Upper lobe of left lung (tissue), 6 donors: ENCODE measurements around the gene ECHS1. TPM values are rescaled to one million over a fixed set of nuclear protein-coding genes. Genes with fewer than 3 reads are reported as not detected.
"Not testable (repeated sequence)": the region's sequence is repeated elsewhere in the genome, so short reads cannot be mapped to it uniquely, and the experiment has no call there.

Experiments
- ATAC-seq, 2 donors: fragments of 200-7000 bp; cut with Tn5 transposase; one replicate each; pipeline ENCODE4 v1.9.1; 2022; ENCODE audit warnings: mild to moderate bottlenecking in 2 of 2, moderate library complexity in 2 of 2; ENCODE audit not compliant: low FRiP score in 2 of 2
- DNase-seq, 2 donors: peaks; one replicate each; pipeline ENCODE4 v3.0.0-alpha.2; 2019 to 2020
- H3K27ac ChIP-seq, 4 donors: fragments of 200-600 bp; sonication (generic); one replicate each; pipeline ENCODE4 v1.5.1; 2016 to 2019
- H3K27me3 ChIP-seq, 4 donors: fragments of 200-600 bp; sonication (generic); one replicate each; pipeline ENCODE4 v1.5.1; 2017 to 2019
- H3K36me3 ChIP-seq, 4 donors: fragments of 200-600 bp; sonication (generic); one replicate each; pipeline ENCODE4 v1.5.1; 2016 to 2019
- H3K4me1 ChIP-seq, 4 donors: fragments of 200-600 bp; sonication (generic); one replicate each; pipeline ENCODE4 v1.5.1; 2018 to 2019
- H3K4me3 ChIP-seq, 4 donors: fragments of 200-600 bp; sonication (generic); one replicate each; pipeline ENCODE4 v1.5.1; 2017 to 2019; ENCODE audit warnings: mild to moderate bottlenecking in 2 of 4, moderate library complexity in 1 of 4
- H3K9me3 ChIP-seq, 4 donors: fragments of 200-600 bp; sonication (generic); one replicate each; pipeline ENCODE4 v1.5.1; 2018 to 2019
- EP300 ChIP-seq, 4 donors: sonication (generic); formaldehyde crosslinking; IDR thresholded peaks; one replicate each; pipeline ENCODE4 v1.5.1; 2017; ENCODE audit warnings: antibody characterized with exemption in 4 of 4, control low read depth in 2 of 4
- POLR2A ChIP-seq, 4 donors: fragments of 450-650 bp; IDR thresholded peaks; one replicate each; pipeline ENCODE4 v1.5.1; 2016 to 2017; ENCODE audit warnings: antibody characterized with exemption in 4 of 4, mild to moderate bottlenecking in 2 of 4
- POLR2AphosphoS5 ChIP-seq, 2 donors: sonication (generic); formaldehyde crosslinking; IDR thresholded peaks; one replicate each; pipeline ENCODE4 v1.5.1; 2017; ENCODE audit warnings: antibody characterized with exemption in 2 of 2
- whole genome bisulfite sequencing, 2 donors: methylation state at CpG; one replicate each; pipeline ENCODE4 v1.1.5; 2017 to 2018; 5-methylcytosine and 5-hydroxymethylcytosine counted together
- total RNA-seq, 6 donors: library from RNA; depleted of rRNA in 4 of 6; stranded (reverse); fragments of >200 nt in 4 of 6; gene quantifications; one replicate each; pipeline versions ENCODE4 v1.1.0 to v1.2.1, GENCODE V29; 2016 to 2021
- TF ChIP-seq, protein P1 (sequence below), 6 experiments: fragments of 450-650 bp in 4 of 6; fragments of 200-600 bp in 2 of 6; sonication (generic) in 2 of 6; IDR thresholded peaks; one replicate each; pipeline ENCODE4 v1.5.1; 2016 to 2019; ENCODE audit warnings: antibody characterized with exemption in 6 of 6
- donor health status: DM: no; HTN: no; CAD: no; lungs with moderate emphysema.
- donor health status: DM: no; HTN: yes; CAD: no; lungs with severe emphysema.

ECHS1 gene
- total RNA-seq, 6 donors from 2014 or later, result 32.5 to 69.6 (median 53.2) TPM

DNA sequence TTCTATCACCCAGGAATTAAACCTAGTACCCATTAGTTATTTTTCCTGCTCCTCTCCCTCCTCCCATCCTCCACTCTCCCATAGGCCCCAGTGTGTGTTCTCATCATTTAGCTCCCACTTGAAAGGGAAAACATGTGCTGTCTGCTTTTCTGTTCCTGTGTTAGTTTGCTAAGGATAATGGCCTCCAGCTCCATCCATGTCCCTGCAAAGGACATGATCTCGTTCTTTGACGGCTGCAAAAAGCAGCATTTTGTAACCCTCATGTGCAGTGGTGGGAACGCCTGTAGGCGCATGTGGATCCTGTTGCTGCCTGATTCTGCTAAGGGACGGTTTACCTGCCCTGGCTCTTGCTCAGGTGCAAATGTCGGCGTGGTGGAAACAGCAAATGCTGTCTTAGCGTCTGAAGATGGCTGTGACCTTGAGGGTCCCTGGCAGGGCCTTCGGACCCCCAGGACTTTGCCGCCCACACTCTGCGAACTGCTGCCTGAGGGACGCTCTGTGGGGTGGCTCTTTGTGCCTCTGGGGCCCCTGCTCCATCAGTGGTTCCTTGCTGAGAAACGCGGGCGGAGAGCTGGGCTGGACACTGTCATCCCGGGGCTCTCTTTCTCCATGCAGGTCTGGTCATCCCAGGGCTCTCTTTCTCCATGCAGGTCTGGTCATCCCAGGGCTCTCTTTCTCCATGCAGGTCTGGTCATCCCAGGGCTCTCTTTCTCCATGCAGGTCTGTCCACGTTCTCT lies 15.2 kb upstream of the ECHS1 start:
- Histone ChIP-seq H3K4me3 (no peak overlapping the region), H3K27ac (peak overlapping the region in 1 of 4 donors; percentile 67), H3K27me3 (no peaks in the 10 kb centered on the region), H3K4me1 (peaks cover 0 to 3% (median 2%) of the 10 kb centered on the region in 4 donors), H3K36me3 (peaks cover 0 to 20% (median 6%) of the 10 kb centered on the region in 4 donors), H3K9me3 (no peaks in the 10 kb centered on the region)
- DNase-seq (no peak), ATAC-seq (no peak)
- TF ChIP-seq POLR2AphosphoS5 (IDR thresholded peaks at IDR 0.05), result no peak
- TF ChIP-seq EP300 (IDR thresholded peaks at IDR 0.05), result no peak
- TF ChIP-seq, protein P1, sequence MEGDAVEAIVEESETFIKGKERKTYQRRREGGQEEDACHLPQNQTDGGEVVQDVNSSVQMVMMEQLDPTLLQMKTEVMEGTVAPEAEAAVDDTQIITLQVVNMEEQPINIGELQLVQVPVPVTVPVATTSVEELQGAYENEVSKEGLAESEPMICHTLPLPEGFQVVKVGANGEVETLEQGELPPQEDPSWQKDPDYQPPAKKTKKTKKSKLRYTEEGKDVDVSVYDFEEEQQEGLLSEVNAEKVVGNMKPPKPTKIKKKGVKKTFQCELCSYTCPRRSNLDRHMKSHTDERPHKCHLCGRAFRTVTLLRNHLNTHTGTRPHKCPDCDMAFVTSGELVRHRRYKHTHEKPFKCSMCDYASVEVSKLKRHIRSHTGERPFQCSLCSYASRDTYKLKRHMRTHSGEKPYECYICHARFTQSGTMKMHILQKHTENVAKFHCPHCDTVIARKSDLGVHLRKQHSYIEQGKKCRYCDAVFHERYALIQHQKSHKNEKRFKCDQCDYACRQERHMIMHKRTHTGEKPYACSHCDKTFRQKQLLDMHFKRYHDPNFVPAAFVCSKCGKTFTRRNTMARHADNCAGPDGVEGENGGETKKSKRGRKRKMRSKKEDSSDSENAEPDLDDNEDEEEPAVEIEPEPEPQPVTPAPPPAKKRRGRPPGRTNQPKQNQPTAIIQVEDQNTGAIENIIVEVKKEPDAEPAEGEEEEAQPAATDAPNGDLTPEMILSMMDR (IDR thresholded peaks at IDR 0.05), result no peak
- no peak for TF ChIP-seq POLR2A (IDR thresholded peaks at IDR 0.05)
- 87 to 89% methylated on average over 17 of the region's 17 CpGs for WGBS, 2 donors

DNA sequence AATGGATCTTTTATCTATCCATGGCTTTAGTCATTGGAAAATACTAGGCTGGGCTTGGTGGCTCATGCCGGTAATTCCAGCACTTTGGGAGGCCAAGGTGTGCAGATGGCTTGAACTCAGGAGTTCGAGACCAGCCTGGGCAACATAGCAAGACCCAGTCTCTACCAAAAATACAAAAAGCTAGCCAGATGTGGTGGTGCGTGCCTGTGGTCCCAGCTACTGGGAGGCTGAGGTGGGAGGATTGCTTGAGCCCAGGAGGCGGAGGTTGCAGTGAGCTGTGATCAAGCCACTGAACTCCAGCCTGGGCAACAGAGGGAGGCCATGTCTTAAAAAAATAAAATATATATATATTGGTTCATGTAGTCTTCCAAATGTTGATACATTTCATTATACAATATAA lies 13.8 kb upstream of the ECHS1 start:
- not testable (repeated sequence) for H3K4me1 ChIP-seq, H3K27ac ChIP-seq, H3K27me3 ChIP-seq, H3K9me3 ChIP-seq, DNase-seq, ATAC-seq, H3K4me3 ChIP-seq
- H3K36me3 ChIP-seq, result peaks cover 0 to 20% (median 6%) of the 10 kb centered on the region in 4 donors
- WGBS, 2 donors, result 95 to 96% methylated on average over 4 of the region's 4 CpGs

DNA sequence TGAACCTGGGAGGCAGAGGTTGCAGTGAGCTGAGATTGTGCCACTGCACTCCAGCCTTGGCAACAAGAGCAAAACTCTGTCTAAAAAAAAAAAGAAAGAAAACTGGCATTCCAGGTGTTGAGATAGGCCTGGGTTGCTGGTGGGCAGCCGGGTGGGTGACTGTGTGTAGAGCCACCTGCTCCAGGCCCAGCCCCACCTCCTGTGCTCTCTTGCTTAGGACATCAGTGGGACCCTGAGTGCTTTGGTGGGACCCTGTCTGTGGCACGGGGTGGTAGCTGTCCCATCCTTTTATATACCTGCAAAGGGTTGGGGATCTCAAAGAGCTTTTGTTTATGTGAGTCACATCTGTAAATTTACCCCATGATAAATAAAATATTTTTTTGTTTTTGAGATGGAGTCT lies 12.1 kb upstream of the ECHS1 start:
- H3K4me1 ChIP-seq, result peaks cover 0 to 1% (median under 1%) of the 10 kb centered on the region in 4 donors
- H3K27ac ChIP-seq, result no peak overlapping the region
- 85 to 94% methylated on average over 2 of the region's 2 CpGs for WGBS, 2 donors
- DNase-seq, result no peak
- H3K36me3 ChIP-seq, result peaks cover 0 to 20% (median 3%) of the 10 kb centered on the region in 4 donors
- ATAC-seq, result no peak
- TF ChIP-seq EP300 (IDR thresholded peaks at IDR 0.05) (no peak), POLR2A (IDR thresholded peaks at IDR 0.05) (no peak), POLR2AphosphoS5 (IDR thresholded peaks at IDR 0.05) (no peak)
- TF ChIP-seq, protein P1 (IDR thresholded peaks at IDR 0.05), result no peak
- H3K27me3 ChIP-seq, result no peaks in the 10 kb centered on the region
- no peaks in the 10 kb centered on the region for H3K9me3 ChIP-seq
- H3K4me3 ChIP-seq, result no peak overlapping the region

DNA sequence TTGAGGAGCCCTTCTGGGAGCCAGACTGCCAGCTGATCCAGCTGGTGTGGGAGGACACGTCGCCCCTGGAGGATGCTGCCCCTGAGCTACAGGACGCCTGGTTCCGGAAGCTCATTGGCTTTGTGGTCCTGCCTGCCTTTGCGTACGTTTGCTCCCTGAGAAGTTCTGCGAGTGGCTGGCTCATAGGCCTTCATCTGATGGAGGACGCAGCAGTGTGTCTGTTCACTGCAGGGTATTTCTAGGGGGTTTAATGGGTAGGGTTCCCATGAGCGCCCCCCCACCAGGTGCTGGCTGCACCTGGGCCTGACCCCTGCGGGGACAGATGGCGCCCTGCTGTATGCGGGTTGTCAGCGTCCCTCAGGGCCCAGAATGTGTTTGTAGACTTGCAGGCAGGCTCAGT lies 10.9 kb upstream of the ECHS1 start:
- H3K9me3 ChIP-seq, result no peaks in the 10 kb centered on the region
- DNase-seq (no peak), ATAC-seq (no peak)
- H3K27ac ChIP-seq, result no peak overlapping the region
- H3K36me3 ChIP-seq, result peaks cover 0 to 14% (median 3%) of the 10 kb centered on the region in 4 donors
- no peaks in the 10 kb centered on the region for H3K27me3 ChIP-seq
- H3K4me3 ChIP-seq, result no peak overlapping the region
- H3K4me1 ChIP-seq, result peaks cover 5 to 13% (median 7%) of the 10 kb centered on the region in 4 donors
- TF ChIP-seq, protein P1 (IDR thresholded peaks at IDR 0.05), result no peak
- TF ChIP-seq POLR2A (IDR thresholded peaks at IDR 0.05) (no peak), EP300 (IDR thresholded peaks at IDR 0.05) (no peak), POLR2AphosphoS5 (IDR thresholded peaks at IDR 0.05) (no peak)
- WGBS, 2 donors, result 93 to 97% methylated on average over 6 to 13 of the region's 13 CpGs

DNA sequence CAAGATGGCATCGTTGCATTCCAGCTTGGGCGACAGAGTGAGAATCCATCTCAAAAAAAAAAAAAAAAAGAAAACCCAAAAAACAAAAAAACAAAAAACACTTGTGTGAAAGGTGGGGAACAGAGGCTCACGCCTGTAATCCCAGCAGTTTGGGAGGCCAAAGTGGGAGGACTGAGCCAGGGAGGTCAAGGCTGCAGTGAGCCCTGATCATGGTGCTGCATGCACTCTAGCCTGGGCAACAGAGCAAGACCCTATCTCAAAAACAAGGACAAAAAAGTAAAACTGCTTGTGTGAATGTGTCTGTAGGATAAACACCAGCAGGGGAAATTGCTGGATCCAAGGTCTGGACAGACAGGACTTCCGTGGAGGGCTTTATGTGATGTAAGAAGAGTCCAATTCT lies 10.4 kb upstream of the ECHS1 start:
- TF ChIP-seq POLR2AphosphoS5 (IDR thresholded peaks at IDR 0.05), result no peak
- TF ChIP-seq POLR2A (IDR thresholded peaks at IDR 0.05), result no peak
- TF ChIP-seq EP300 (IDR thresholded peaks at IDR 0.05), result no peak
- TF ChIP-seq, protein P1 (IDR thresholded peaks at IDR 0.05), result no peak
- ATAC-seq (no peak), DNase-seq (no peak)
- no peak overlapping the region for H3K27ac ChIP-seq
- H3K27me3 ChIP-seq, result no peaks in the 10 kb centered on the region
- no peaks in the 10 kb centered on the region for H3K9me3 ChIP-seq
- H3K36me3 ChIP-seq, result peaks cover 0 to 13% (median 3%) of the 10 kb centered on the region in 4 donors
- 91 to 92% methylated on average over 4 of the region's 4 CpGs for WGBS, 2 donors
- no peak overlapping the region for H3K4me3 ChIP-seq
- peaks cover 5 to 13% (median 7%) of the 10 kb centered on the region in 4 donors for H3K4me1 ChIP-seq
